BJ (cell line): ENCODE data around the gene TPI1. TPM values are rescaled to one million over a fixed set of nuclear protein-coding genes. Genes with fewer than 3 reads are reported as not detected.
"Not testable (repeated sequence)": the region's sequence is repeated elsewhere in the genome, so short reads cannot be mapped to it uniquely, and the experiment has no call there.

Source experiments
- CTCF ChIA-PET: fragments of 350-600 bp; formaldehyde crosslinking; extraction: SDS; loops from one replicate; lab custom pipeline; 2021; ENCODE audit warnings: antibody characterized with exemption, inconsistent platforms; lab: Yijun Ruan, JAX
- POLR2A ChIA-PET: fragments of 300-600 bp; sonication (Branson Sonifier 250); formaldehyde crosslinking; extraction: SDS; loops from one replicate; lab custom pipeline; 2021; ENCODE audit warnings: antibody characterized with exemption; lab: Charles Lee
- DNase-seq: peaks from one replicate; pipeline ENCODE4 v3.0.0-alpha.2; 2011; ENCODE audit warnings: low read depth
- H3K27me3 ChIP-seq: 2 replicates; pipeline ENCODE4 v1.6.0; 2011; ENCODE audit warnings: low read length; ENCODE audit not compliant: control insufficient read depth, insufficient read depth
- H3K36me3 ChIP-seq: 2 replicates; pipeline ENCODE4 v1.5.1; 2011; ENCODE audit warnings: low read length; ENCODE audit not compliant: control insufficient read depth, insufficient read depth
- H3K4me3 ChIP-seq: 2 replicates; pipeline ENCODE4 v1.5.1; 2011; ENCODE audit warnings: low read depth, mild to moderate bottlenecking, control low read depth, low read length
- CTCF ChIP-seq: IDR thresholded peaks from 2 replicates; pipeline ENCODE4 v1.5.1; 2011; ENCODE audit warnings: low read depth, mild to moderate bottlenecking, control low read depth, inconsistent platforms, low read length, moderate library complexity; ENCODE audit not compliant: insufficient read depth
- polyA plus RNA-seq: library from polyadenylated mRNA; depleted of rRNA; stranded (reverse); fragments of >200 nt; gene quantifications from 2 replicates; pipeline ENCODE4 v1.2.3, GENCODE V29; 2011

Gene TPI1
- polyA plus RNA-seq, 1 experiment = 2,656 TPM

GRCh38 chr12:6861391-6861790 is 5.9 kb upstream of the TPI1 start:
- no peak for DNase-seq
- Histone ChIP-seq H3K4me3 (no peak overlapping the region), H3K36me3 (peaks cover 53% of the 10 kb centered on the region), H3K27me3 (no peaks in the 10 kb centered on the region)
- ChIA-PET POLR2A (no interaction called here), CTCF (interaction anchor here (1.1 to 3.5 kb wide), 3 partner anchors 7 to 11 kb away, joined by 3 to 15 read pairs (median 10); partner anchors contain the start of gene SPSB2)
- TF ChIP-seq CTCF = no peak

GRCh38 chr12:6863033-6863432 is 4.3 kb upstream of the TPI1 start:
- no peak for DNase-seq
- Histone ChIP-seq H3K27me3 (no peaks in the 10 kb centered on the region), H3K4me3 (no peak overlapping the region), H3K36me3 (peaks cover 47% of the 10 kb centered on the region)
- CTCF ChIA-PET = interaction anchor here (1.4 to 1.8 kb wide), 2 partner anchors 9 to 11 kb away, joined by 5 to 7 read pairs; partner anchors contain the start of genes SPSB2 and USP5
- POLR2A ChIA-PET = no interaction called here
- TF ChIP-seq CTCF = no peak

- H3K36me3 ChIP-seq = peaks cover 42% of the 10 kb centered on the region
- DNase-seq = no peak
- no peak overlapping the region for H3K4me3 ChIP-seq
- no peak for TF ChIP-seq CTCF
- H3K27me3 ChIP-seq = no peaks in the 10 kb centered on the region
- ChIA-PET CTCF (interaction anchor here (1.4 to 9.7 kb wide), 3 partner anchors 9 to 11 kb away, joined by 5 to 112 read pairs (median 7); partner anchors contain the start of genes CDCA3, SPSB2 and USP5), POLR2A (no interaction called here)
Measured at GRCh38 chr12:6863586-6864321, 3.6 kb upstream of the TPI1 start.

- H3K27me3 ChIP-seq, DNase-seq, H3K4me3 ChIP-seq: not testable (repeated sequence)
- peaks cover 42% of the 10 kb centered on the region for H3K36me3 ChIP-seq
- ChIA-PET POLR2A (interaction anchor here (4.7 kb wide), 1 partner anchor 13 kb away, joined by 34 read pairs; the partner anchor contains the start of genes CDCA3 and USP5), CTCF (interaction anchor here (0.9 to 9.7 kb wide), 3 partner anchors 12 to 87 kb away, joined by 3 to 112 read pairs (median 4); partner anchors contain the start of genes CDCA3 and USP5)
Measured at GRCh38 chr12:6865307-6865706, 2.0 kb upstream of the TPI1 start.

GRCh38 chr12:6866163-6866919 is 990 bp upstream of the TPI1 start:
- Histone ChIP-seq H3K27me3 (no peaks in the 10 kb centered on the region), H3K36me3 (peaks cover 42% of the 10 kb centered on the region), H3K4me3 (no peak overlapping the region)
- no peak for TF ChIP-seq CTCF
- CTCF ChIA-PET = interaction anchor here (0.9 to 9.7 kb wide), 4 partner anchors 13 to 59 kb away, joined by 3 to 112 read pairs (median 18); partner anchors contain the start of genes CDCA3 and USP5
- no peak for DNase-seq
- POLR2A ChIA-PET = interaction anchor here (0.7 to 4.7 kb wide), 2 partner anchors 14 to 39 kb away, joined by 8 to 34 read pairs; partner anchors contain the start of genes CDCA3 and USP5
